Gastroesophageal sphincter (tissue), 3 donors: Measurements from ENCODE around the gene RSRC1.

Experiments used
- EP300 ChIP-seq: sonication (generic); formaldehyde crosslinking; IDR thresholded peaks from one replicate; pipeline ENCODE4 v1.6.1; 2017; ENCODE audit warnings: antibody characterized with exemption, mild to moderate bottlenecking
- POLR2A ChIP-seq, 2 donors: fragments of 450-650 bp; IDR thresholded peaks; one replicate each; pipeline ENCODE4 v1.6.1; 2017; ENCODE audit warnings: antibody characterized with exemption in 2 of 2, mild to moderate bottlenecking in 2 of 2, moderate library complexity in 1 of 2
- POLR2AphosphoS5 ChIP-seq: sonication (generic); formaldehyde crosslinking; IDR thresholded peaks from one replicate; pipeline ENCODE4 v1.6.1; 2017; ENCODE audit warnings: antibody characterized with exemption
- TF ChIP-seq, protein P1 (sequence below), 4 experiments: fragments of 200-600 bp in 2 of 4; fragments of 450-650 bp in 2 of 4; sonication (generic) in 1 of 4; IDR thresholded peaks; one replicate each; pipeline ENCODE4 v1.5.1; 2017 to 2019; ENCODE audit warnings: antibody characterized with exemption in 4 of 4, mild to moderate bottlenecking in 2 of 4, moderate library complexity in 2 of 4

DNA sequence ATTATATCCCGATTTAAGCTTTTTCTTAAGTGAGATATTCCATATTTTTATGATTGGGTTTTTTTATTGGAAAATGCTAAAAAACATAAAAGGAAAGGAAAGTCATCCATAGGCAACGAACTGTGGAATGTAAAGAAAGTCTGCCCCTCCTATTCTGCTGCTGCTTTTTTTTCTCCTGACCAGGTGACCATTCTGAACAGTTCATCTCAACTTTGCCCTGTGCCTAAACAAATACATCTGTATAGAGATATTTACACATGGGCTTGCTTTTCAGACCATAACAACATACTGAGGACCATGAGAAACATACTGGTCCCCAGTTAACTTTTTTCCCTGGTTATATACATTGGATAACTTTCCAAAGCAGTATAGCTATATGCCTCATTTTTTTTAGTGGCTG is 442.2 kb downstream of the RSRC1 start:
- TF ChIP-seq, protein P1, sequence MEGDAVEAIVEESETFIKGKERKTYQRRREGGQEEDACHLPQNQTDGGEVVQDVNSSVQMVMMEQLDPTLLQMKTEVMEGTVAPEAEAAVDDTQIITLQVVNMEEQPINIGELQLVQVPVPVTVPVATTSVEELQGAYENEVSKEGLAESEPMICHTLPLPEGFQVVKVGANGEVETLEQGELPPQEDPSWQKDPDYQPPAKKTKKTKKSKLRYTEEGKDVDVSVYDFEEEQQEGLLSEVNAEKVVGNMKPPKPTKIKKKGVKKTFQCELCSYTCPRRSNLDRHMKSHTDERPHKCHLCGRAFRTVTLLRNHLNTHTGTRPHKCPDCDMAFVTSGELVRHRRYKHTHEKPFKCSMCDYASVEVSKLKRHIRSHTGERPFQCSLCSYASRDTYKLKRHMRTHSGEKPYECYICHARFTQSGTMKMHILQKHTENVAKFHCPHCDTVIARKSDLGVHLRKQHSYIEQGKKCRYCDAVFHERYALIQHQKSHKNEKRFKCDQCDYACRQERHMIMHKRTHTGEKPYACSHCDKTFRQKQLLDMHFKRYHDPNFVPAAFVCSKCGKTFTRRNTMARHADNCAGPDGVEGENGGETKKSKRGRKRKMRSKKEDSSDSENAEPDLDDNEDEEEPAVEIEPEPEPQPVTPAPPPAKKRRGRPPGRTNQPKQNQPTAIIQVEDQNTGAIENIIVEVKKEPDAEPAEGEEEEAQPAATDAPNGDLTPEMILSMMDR (IDR thresholded peaks at IDR 0.05) = no peak
- TF ChIP-seq POLR2A (IDR thresholded peaks at IDR 0.05) = no peak
- no peak for TF ChIP-seq POLR2AphosphoS5
- TF ChIP-seq EP300 = no peak
